HEK293 (cell line): ENCODE data around the gene CACUL1.

Experiments
- CTCF ChIA-PET: fragments of 350-600 bp; formaldehyde crosslinking; extraction: SDS; loops from one replicate; lab custom pipeline; 2021; ENCODE audit warnings: antibody characterized with exemption; lab: Yijun Ruan, JAX
- POLR2A ChIA-PET: fragments of 300-600 bp; formaldehyde crosslinking; extraction: SDS; loops from one replicate; lab custom pipeline; 2020; ENCODE audit warnings: antibody characterized with exemption, inconsistent platforms; lab: Yijun Ruan, JAX
- H3K27ac ChIP-seq: fragments of 200-500 bp; sonication (Bioruptor generic); 2 replicates; pipeline ENCODE4 v1.5.1; 2014; ENCODE audit warnings: low read depth, low read length, control low read depth, inconsistent platforms; ENCODE audit errors: extremely low read depth
- H3K36me3 ChIP-seq, 2 experiments: fragments of 200-500 bp in 1 of 2; sonication (Bioruptor generic) in 1 of 2; 1 replicate in 1 of 2; 2 replicates in 1 of 2; pipeline ENCODE4 v1.5.1; 2014 to 2017; ENCODE audit warnings: inconsistent platforms in 2 of 2, low read length in 2 of 2; ENCODE audit not compliant: control insufficient read depth in 2 of 2, insufficient read depth in 1 of 2
- H3K4me1 ChIP-seq: fragments of 200-500 bp; sonication (Bioruptor generic); 2 replicates; pipeline ENCODE4 v1.5.1; 2014; ENCODE audit warnings: mild to moderate bottlenecking, low read length, inconsistent platforms; ENCODE audit not compliant: control insufficient read depth, insufficient read depth
- H3K4me3 ChIP-seq: 2 replicates; pipeline ENCODE4 v1.5.1; 2011; ENCODE audit warnings: low read depth, mild to moderate bottlenecking, control low read depth, low read length, moderate library complexity
- H3K9me3 ChIP-seq: fragments of 200-500 bp; sonication (Bioruptor generic); 2 replicates; pipeline ENCODE4 v1.5.1; 2014; ENCODE audit warnings: low read depth, low read length, inconsistent platforms; ENCODE audit not compliant: control insufficient read depth, insufficient read depth
- BCL11B ChIP-seq: fragments of 450-650 bp; formaldehyde crosslinking; IDR thresholded peaks from 2 replicates; pipeline ENCODE4 v1.5.1; 2016; ENCODE audit warnings: low read depth, missing biosample characterization, missing genetic modification characterization
- FEZF1 ChIP-seq: fragments of 450-650 bp; formaldehyde crosslinking; IDR thresholded peaks from 2 replicates; pipeline ENCODE4 v1.5.1; 2016; ENCODE audit warnings: missing biosample characterization, missing genetic modification characterization
- KLF1 ChIP-seq: fragments of 450-650 bp; formaldehyde crosslinking; IDR thresholded peaks from 2 replicates; pipeline ENCODE4 v1.5.1; 2016; ENCODE audit warnings: missing biosample characterization, missing genetic modification characterization
- KLF16 ChIP-seq: fragments of 450-650 bp; formaldehyde crosslinking; IDR thresholded peaks from 2 replicates; pipeline ENCODE4 v1.5.1; 2017; ENCODE audit warnings: missing biosample characterization, missing genetic modification characterization
- MZF1 ChIP-seq: fragments of 450-650 bp; formaldehyde crosslinking; IDR thresholded peaks from 2 replicates; pipeline ENCODE4 v1.5.1; 2017; ENCODE audit warnings: missing biosample characterization, missing genetic modification characterization, borderline replicate concordance
- SALL2 ChIP-seq: fragments of 450-650 bp; formaldehyde crosslinking; IDR thresholded peaks from 2 replicates; pipeline ENCODE4 v1.5.0; 2017; ENCODE audit warnings: missing biosample characterization, mild to moderate bottlenecking, missing genetic modification characterization, borderline replicate concordance
- TSHZ1 ChIP-seq: fragments of 450-650 bp; formaldehyde crosslinking; IDR thresholded peaks from 2 replicates; pipeline ENCODE4 v1.5.1; 2016; ENCODE audit warnings: missing biosample characterization, missing genetic modification characterization, borderline replicate concordance
- WT1 ChIP-seq: fragments of 450-650 bp; formaldehyde crosslinking; IDR thresholded peaks from 2 replicates; pipeline ENCODE4 v1.5.1; 2016; ENCODE audit warnings: missing biosample characterization, missing genetic modification characterization
- ZBTB17 ChIP-seq: fragments of 450-650 bp; formaldehyde crosslinking; IDR thresholded peaks from 2 replicates; pipeline ENCODE4 v1.5.1; 2016; ENCODE audit warnings: missing biosample characterization, missing genetic modification characterization
- ZBTB49 ChIP-seq: fragments of 450-650 bp; formaldehyde crosslinking; IDR thresholded peaks from 2 replicates; pipeline ENCODE4 v1.5.1; 2016; ENCODE audit warnings: missing biosample characterization, missing genetic modification characterization, low read depth
- ZBTB8A ChIP-seq: fragments of 450-650 bp; formaldehyde crosslinking; IDR thresholded peaks from 2 replicates; pipeline ENCODE4 v1.5.1; 2016; ENCODE audit warnings: missing biosample characterization, missing genetic modification characterization
- ZFP37 ChIP-seq: fragments of 450-650 bp; formaldehyde crosslinking; IDR thresholded peaks from 2 replicates; pipeline ENCODE4 v1.5.1; 2016; ENCODE audit warnings: missing biosample characterization, missing genetic modification characterization
- ZNF132 ChIP-seq: fragments of 450-650 bp; formaldehyde crosslinking; IDR thresholded peaks from 2 replicates; pipeline ENCODE4 v1.5.1; 2017; ENCODE audit warnings: missing biosample characterization, missing genetic modification characterization, borderline replicate concordance
- ZNF404 ChIP-seq: fragments of 450-650 bp; formaldehyde crosslinking; IDR thresholded peaks from 2 replicates; pipeline ENCODE4 v1.5.1; 2017; ENCODE audit warnings: missing biosample characterization, missing genetic modification characterization
- ZNF510 ChIP-seq: fragments of 450-650 bp; formaldehyde crosslinking; IDR thresholded peaks from 2 replicates; pipeline ENCODE4 v1.5.1; 2018; ENCODE audit warnings: mild to moderate bottlenecking, missing genetic modification characterization, missing biosample characterization; ENCODE audit not compliant: insufficient replicate concordance
- ZNF514 ChIP-seq: fragments of 450-650 bp; formaldehyde crosslinking; IDR thresholded peaks from 2 replicates; pipeline ENCODE4 v1.5.1; 2016; ENCODE audit warnings: missing biosample characterization, missing genetic modification characterization
- ZNF600 ChIP-seq: fragments of 450-650 bp; formaldehyde crosslinking; IDR thresholded peaks from 2 replicates; pipeline ENCODE4 v1.5.1; 2016; ENCODE audit warnings: missing biosample characterization, missing genetic modification characterization
- ZNF626 ChIP-seq: fragments of 450-650 bp; sonication (Bioruptor Pico); formaldehyde crosslinking; IDR thresholded peaks from 2 replicates; pipeline ENCODE4 v1.5.1; 2018; ENCODE audit warnings: missing biosample characterization, missing genetic modification characterization, inconsistent platforms
- ZNF837 ChIP-seq: fragments of 450-650 bp; formaldehyde crosslinking; IDR thresholded peaks from 2 replicates; pipeline ENCODE4 v1.5.1; 2016; ENCODE audit warnings: missing biosample characterization, missing genetic modification characterization
- ZSCAN18 ChIP-seq: fragments of 450-650 bp; formaldehyde crosslinking; IDR thresholded peaks from 2 replicates; pipeline ENCODE4 v1.5.1; 2016; ENCODE audit warnings: missing biosample characterization, missing genetic modification characterization
- TF ChIP-seq, protein P1 (sequence below): fragments of 450-650 bp; formaldehyde crosslinking; IDR thresholded peaks from 2 replicates; pipeline ENCODE4 v1.5.1; 2017; ENCODE audit warnings: missing biosample characterization, missing genetic modification characterization
- TF ChIP-seq, protein P2 (sequence below): fragments of 450-650 bp; formaldehyde crosslinking; IDR thresholded peaks from 2 replicates; pipeline ENCODE4 v1.5.0; 2017; ENCODE audit warnings: missing biosample characterization, missing genetic modification characterization, borderline replicate concordance

CACUL1 gene

GRCh38 chr10:118781541-118781940 is 26.8 kb upstream of the CACUL1 start (continued):
- TF ChIP-seq ZBTB8A (tag by site-specific recombination) (no peak), ZFP37 (tag by site-specific recombination) (no peak), FEZF1 (tag by site-specific recombination) (no peak), SALL2 (tag by site-specific recombination) (no peak), ZNF132 (tag by site-specific recombination) (no peak), KLF16 (no peak), KLF1 (tag by site-specific recombination) (no peak)
- TF ChIP-seq, protein P1, sequence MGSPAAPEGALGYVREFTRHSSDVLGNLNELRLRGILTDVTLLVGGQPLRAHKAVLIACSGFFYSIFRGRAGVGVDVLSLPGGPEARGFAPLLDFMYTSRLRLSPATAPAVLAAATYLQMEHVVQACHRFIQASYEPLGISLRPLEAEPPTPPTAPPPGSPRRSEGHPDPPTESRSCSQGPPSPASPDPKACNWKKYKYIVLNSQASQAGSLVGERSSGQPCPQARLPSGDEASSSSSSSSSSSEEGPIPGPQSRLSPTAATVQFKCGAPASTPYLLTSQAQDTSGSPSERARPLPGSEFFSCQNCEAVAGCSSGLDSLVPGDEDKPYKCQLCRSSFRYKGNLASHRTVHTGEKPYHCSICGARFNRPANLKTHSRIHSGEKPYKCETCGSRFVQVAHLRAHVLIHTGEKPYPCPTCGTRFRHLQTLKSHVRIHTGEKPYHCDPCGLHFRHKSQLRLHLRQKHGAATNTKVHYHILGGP (tag by site-specific recombination), result no peak

DNA sequence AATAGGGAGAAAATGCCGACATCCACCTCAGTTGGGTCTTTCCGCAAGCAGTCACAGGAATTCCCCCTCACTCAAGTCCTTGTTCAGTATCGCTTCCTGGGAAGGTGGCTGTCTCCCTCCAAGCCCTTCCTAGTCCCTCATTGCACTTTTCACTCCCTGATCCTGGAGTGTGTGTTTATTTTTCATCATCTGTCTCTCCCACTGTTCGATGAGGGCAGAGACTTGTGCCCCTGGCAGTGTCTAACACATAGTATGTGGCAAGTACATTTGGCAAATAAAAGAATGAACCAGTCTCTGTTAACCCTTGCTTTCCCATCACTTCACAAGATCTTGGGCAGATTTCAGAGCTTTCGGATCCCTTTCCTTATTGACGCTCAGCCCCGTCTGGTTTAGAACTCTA is 24.0 kb upstream of the CACUL1 start:
- H3K4me3 ChIP-seq, result no peak overlapping the region
- no peak overlapping the region for H3K27ac ChIP-seq
- TF ChIP-seq ZNF514 (no peak), ZNF510 (no peak), ZNF600 (tag by site-specific recombination) (no peak), WT1 (tag by site-specific recombination) (no peak), MZF1 (tag by site-specific recombination) (no peak), ZNF626 (no peak), ZBTB49 (no peak), TSHZ1 (no peak), ZSCAN18 (no peak), BCL11B (no peak), ZNF837 (tag by site-specific recombination) (no peak), ZNF404 (tag by site-specific recombination) (no peak), ZBTB17 (tag by site-specific recombination) (no peak)
- TF ChIP-seq, protein P2, sequence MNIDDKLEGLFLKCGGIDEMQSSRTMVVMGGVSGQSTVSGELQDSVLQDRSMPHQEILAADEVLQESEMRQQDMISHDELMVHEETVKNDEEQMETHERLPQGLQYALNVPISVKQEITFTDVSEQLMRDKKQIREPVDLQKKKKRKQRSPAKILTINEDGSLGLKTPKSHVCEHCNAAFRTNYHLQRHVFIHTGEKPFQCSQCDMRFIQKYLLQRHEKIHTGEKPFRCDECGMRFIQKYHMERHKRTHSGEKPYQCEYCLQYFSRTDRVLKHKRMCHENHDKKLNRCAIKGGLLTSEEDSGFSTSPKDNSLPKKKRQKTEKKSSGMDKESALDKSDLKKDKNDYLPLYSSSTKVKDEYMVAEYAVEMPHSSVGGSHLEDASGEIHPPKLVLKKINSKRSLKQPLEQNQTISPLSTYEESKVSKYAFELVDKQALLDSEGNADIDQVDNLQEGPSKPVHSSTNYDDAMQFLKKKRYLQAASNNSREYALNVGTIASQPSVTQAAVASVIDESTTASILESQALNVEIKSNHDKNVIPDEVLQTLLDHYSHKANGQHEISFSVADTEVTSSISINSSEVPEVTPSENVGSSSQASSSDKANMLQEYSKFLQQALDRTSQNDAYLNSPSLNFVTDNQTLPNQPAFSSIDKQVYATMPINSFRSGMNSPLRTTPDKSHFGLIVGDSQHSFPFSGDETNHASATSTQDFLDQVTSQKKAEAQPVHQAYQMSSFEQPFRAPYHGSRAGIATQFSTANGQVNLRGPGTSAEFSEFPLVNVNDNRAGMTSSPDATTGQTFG (tag by site-specific recombination), result no peak
- H3K36me3 ChIP-seq, result no peaks in the 10 kb centered on the region
- POLR2A ChIA-PET, result no interaction called here
- CTCF ChIA-PET, result interaction anchor here (0.6 to 0.7 kb wide), 3 partner anchors 71 to 225 kb away, joined by 3 read pairs; no protein-coding TSS in a partner anchor
- no peaks in the 10 kb centered on the region for H3K9me3 ChIP-seq
- no peaks in the 10 kb centered on the region for H3K4me1 ChIP-seq
